Calu3 (cell line): ENCODE results near the gene THADA. TPM values are rescaled to one million over a fixed set of nuclear protein-coding genes. Genes with fewer than 3 reads are reported as not detected.
A peak's percentile ranks its signal among the peaks of the same experiment; 100 is the strongest.

Experiments
- BruUV-seq: library from RNA; stranded (reverse); fragments of 400-500 nt; replicated peaks from 2 replicates; lab custom pipeline; 2021; lab: Mats Ljungman, UMichigan
- CTCF ChIA-PET: fragments of 300-600 bp; sonication (Branson Sonifier 250); formaldehyde crosslinking; loops from one replicate; lab custom pipeline; 2022; ENCODE audit warnings: antibody characterized with exemption; lab: Charles Lee
- DNase-seq: peaks from one replicate; pipeline ENCODE4 v3.0.0; 2022
- H3K27ac Mint-ChIP-seq: one replicate; pipeline ENCODE4 v1.8.0; 2022; ENCODE audit warnings: mixed read lengths; ENCODE audit not compliant: unreplicated experiment
- H3K27me3 Mint-ChIP-seq: one replicate; pipeline ENCODE4 v1.8.0; 2022; ENCODE audit warnings: mixed read lengths; ENCODE audit not compliant: unreplicated experiment
- H3K36me3 Mint-ChIP-seq: one replicate; pipeline ENCODE4 v1.8.0; 2022; ENCODE audit warnings: mild to moderate bottlenecking, moderate library complexity, mixed read lengths; ENCODE audit not compliant: insufficient read depth, unreplicated experiment
- H3K4me1 Mint-ChIP-seq: one replicate; pipeline ENCODE4 v1.8.0; 2022; ENCODE audit warnings: mild to moderate bottlenecking, low read depth, mixed read lengths; ENCODE audit not compliant: unreplicated experiment
- H3K4me3 Mint-ChIP-seq: one replicate; pipeline ENCODE4 v1.8.0; 2022; ENCODE audit warnings: mild to moderate bottlenecking, low read depth, moderate library complexity, mixed read lengths; ENCODE audit not compliant: unreplicated experiment
- H3K9me3 Mint-ChIP-seq: one replicate; pipeline ENCODE4 v1.8.0; 2022; ENCODE audit warnings: low read depth, mixed read lengths; ENCODE audit not compliant: unreplicated experiment
- intact Hi-C: fragments of 100-400 bp; cut with micrococcal nuclease; formaldehyde crosslinking; loops from one replicate; pipeline ENCODE4 v1.10.0; 2022; ENCODE audit not compliant: unreplicated experiment
- total RNA-seq: library from RNA; stranded (reverse); gene quantifications from 2 replicates; pipeline ENCODE4 v1.2.3, GENCODE V29; 2022
- TF ChIP-seq, protein P1 (sequence below): fragments of 200-600 bp; IDR thresholded peaks from one replicate; pipeline ENCODE4 v1.8.0; 2022; ENCODE audit warnings: antibody characterized with exemption; ENCODE audit not compliant: unreplicated experiment

Gene THADA
- total RNA-seq, 1 experiment from 2014 or later = 35.5 TPM

DNA sequence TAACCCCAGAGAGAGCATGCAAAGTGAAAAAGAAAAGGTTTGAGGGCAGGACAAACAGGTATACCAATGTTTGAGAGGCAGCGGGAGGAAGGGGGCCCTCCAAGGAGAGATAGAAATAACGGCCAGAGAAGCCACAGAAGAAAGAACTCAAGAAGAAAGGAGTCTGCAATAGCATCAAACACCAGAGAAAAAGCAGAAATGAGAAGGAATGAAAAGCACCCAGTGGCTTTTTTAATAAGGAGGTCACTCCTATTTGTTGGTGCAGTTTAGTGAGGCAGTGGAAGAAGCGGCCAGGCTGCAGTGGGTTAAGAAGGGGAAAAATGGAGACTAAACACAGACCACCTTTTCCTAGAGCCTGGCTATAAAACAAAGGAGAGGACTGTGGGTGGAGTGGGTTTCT lies 177.2 kb downstream of the THADA start:
- BruUV-seq = no TSS peak
- peaks cover 3% of the 10 kb centered on the region for H3K9me3 Mint-ChIP-seq
- peaks cover 46% of the 10 kb centered on the region for H3K4me1 Mint-ChIP-seq
- CTCF ChIA-PET = interaction anchor here (0.6 kb wide), 1 partner anchor 468 kb away, joined by 3 read pairs; no protein-coding TSS in a partner anchor
- DNase-seq = no peak
- peak overlapping the region; percentile 66 for H3K27ac Mint-ChIP-seq
- TF ChIP-seq, protein P1, sequence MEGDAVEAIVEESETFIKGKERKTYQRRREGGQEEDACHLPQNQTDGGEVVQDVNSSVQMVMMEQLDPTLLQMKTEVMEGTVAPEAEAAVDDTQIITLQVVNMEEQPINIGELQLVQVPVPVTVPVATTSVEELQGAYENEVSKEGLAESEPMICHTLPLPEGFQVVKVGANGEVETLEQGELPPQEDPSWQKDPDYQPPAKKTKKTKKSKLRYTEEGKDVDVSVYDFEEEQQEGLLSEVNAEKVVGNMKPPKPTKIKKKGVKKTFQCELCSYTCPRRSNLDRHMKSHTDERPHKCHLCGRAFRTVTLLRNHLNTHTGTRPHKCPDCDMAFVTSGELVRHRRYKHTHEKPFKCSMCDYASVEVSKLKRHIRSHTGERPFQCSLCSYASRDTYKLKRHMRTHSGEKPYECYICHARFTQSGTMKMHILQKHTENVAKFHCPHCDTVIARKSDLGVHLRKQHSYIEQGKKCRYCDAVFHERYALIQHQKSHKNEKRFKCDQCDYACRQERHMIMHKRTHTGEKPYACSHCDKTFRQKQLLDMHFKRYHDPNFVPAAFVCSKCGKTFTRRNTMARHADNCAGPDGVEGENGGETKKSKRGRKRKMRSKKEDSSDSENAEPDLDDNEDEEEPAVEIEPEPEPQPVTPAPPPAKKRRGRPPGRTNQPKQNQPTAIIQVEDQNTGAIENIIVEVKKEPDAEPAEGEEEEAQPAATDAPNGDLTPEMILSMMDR = no peak
- intact Hi-C loops = no loop called here
- H3K27me3 Mint-ChIP-seq = no peaks in the 10 kb centered on the region
- H3K36me3 Mint-ChIP-seq = no peaks in the 10 kb centered on the region
- no peak overlapping the region for H3K4me3 Mint-ChIP-seq

DNA sequence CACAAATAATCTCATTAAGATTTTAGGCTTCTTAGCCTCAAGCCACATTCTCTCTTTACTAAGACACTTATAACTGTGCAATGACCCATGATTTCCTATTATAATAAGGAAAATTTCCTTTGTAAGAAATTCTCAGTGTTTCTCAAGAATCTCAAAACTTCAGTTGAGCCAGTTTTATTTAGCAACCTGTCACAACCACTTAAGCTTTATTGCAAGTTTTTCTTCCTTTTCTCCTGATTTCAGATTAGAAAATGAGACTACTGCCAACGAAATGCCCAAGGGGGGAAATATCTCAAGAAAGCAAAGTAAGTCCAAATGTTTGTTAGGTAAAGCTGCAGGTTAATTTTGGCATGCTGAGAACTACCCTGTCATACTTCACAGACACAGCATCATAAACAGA lies 178.5 kb downstream of the THADA start:
- Mint-ChIP-seq H3K9me3 (peaks cover 3% of the 10 kb centered on the region), H3K4me3 (no peak overlapping the region), H3K4me1 (peaks cover 45% of the 10 kb centered on the region), H3K27ac (no peak overlapping the region), H3K27me3 (no peaks in the 10 kb centered on the region), H3K36me3 (no peaks in the 10 kb centered on the region)
- CTCF ChIA-PET = no interaction called here
- intact Hi-C loops = no loop called here
- DNase-seq = no peak
- TF ChIP-seq, protein P1 = no peak
- BruUV-seq = no TSS peak

DNA sequence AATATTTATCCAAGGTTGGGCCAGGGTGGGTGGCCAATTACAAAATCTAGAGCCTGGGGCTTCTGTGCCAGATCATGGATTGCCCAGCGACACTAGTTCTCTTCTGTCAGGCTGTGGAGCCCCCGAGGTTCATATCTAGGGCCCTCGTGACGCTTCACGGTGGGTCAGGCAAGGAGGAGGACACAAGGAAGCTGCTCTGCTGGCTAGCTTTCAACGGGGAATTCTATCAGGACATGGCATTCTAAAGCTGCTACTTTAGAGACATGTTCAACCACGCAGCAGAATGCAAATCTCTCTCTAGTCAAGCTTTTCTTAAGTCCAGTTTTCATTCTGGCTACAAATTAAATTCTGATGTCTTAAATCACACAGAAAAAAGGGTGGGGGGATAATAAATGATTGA lies 180.2 kb downstream of the THADA start:
- BruUV-seq = no TSS peak
- TF ChIP-seq, protein P1 = no peak
- Mint-ChIP-seq H3K4me3 (no peak overlapping the region), H3K27ac (no peak overlapping the region), H3K9me3 (peaks cover 3% of the 10 kb centered on the region), H3K4me1 (peaks cover 34% of the 10 kb centered on the region), H3K27me3 (no peaks in the 10 kb centered on the region), H3K36me3 (no peaks in the 10 kb centered on the region)
- DNase-seq = no peak
- CTCF ChIA-PET = no interaction called here
- intact Hi-C loops = no loop called here

DNA sequence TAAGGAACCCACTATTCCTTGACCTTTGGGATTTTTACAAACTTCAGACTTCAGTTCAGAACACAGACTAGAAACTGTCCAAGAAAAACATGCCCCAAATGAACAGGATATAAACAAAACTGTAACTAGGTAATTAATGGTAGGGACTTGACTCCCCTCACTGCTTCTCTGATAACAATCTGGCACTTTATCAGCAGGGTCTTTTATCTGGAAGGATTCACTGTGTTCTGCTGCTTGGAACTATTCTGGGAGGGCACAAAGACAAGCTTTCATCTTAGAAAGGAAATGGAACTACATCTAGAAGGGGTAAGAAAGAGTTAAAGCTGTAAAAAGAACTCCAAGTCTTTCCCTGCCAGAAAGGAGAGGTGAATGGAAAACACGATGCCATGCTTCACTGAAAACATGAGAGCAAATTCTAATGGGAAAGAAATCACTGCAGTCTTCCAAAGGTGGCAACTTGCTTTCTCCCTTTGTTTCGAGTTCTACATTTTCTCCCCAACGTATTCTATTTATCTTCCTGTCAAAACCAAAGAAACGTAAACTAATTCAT lies 181.2 kb downstream of the THADA start:
- no TSS peak for BruUV-seq
- Mint-ChIP-seq H3K27ac (no peak overlapping the region), H3K9me3 (peaks cover 3% of the 10 kb centered on the region), H3K4me3 (no peak overlapping the region), H3K27me3 (no peaks in the 10 kb centered on the region), H3K36me3 (no peaks in the 10 kb centered on the region), H3K4me1 (peaks cover 25% of the 10 kb centered on the region)
- TF ChIP-seq, protein P1 = no peak
- DNase-seq = no peak
- intact Hi-C loops = no loop called here
- CTCF ChIA-PET = no interaction called here
